D721Med (cell line): ENCODE data around the gene DENND2D.

Experiments
- DNase-seq: peaks from one replicate; pipeline ENCODE4 v3.0.0; 2011; ENCODE audit warnings: low spot score; ENCODE audit not compliant: insufficient read length
- FAIRE-seq: peaks from 2 replicates; lab custom pipeline; 2011; peaks lifted over from hg19 to GRCh38; lab: Jason Lieb, UNC
- CTCF ChIP-seq: IDR thresholded peaks from 2 replicates; pipeline ENCODE4 v1.5.1; 2012; ENCODE audit warnings: mild to moderate bottlenecking, control low read depth; ENCODE audit not compliant: insufficient read depth; ENCODE audit errors: missing control alignments

Gene DENND2D

GRCh38 chr1:111191496-111191895, 8.9 kb downstream of the DENND2D start:
- DNase-seq = no peak

GRCh38 chr1:111190931-111191451, 9.5 kb downstream of the DENND2D start:
- TF ChIP-seq CTCF = no peak
- FAIRE-seq (no peak), DNase-seq (no peak)

More at GRCh38 chr1:111191496-111191895, 8.9 kb downstream of the DENND2D start:
- TF ChIP-seq CTCF = no peak
- no peak for FAIRE-seq

- no peak for DNase-seq
- FAIRE-seq = no peak
- TF ChIP-seq CTCF = no peak
These were observed 15.8 kb downstream of the DENND2D start for GRCh38 chr1:111184663-111185062.

GRCh38 chr1:111183308-111184069, 17.0 kb downstream of the DENND2D start:
- FAIRE-seq = no peak
- no peak for TF ChIP-seq CTCF

GRCh38 chr1:111182052-111182451, 18.4 kb downstream of the DENND2D start:
- DNase-seq (no peak), FAIRE-seq (no peak)
- no peak for TF ChIP-seq CTCF

More at GRCh38 chr1:111183308-111184069, 17.0 kb downstream of the DENND2D start:
- no peak for DNase-seq

GRCh38 chr1:111179968-111180533, 20.4 kb downstream of the DENND2D start:
- no peak for FAIRE-seq
- no peak for TF ChIP-seq CTCF

GRCh38 chr1:111176678-111177077, 23.8 kb downstream of the DENND2D start:
- no peak for FAIRE-seq
- DNase-seq = no peak
- TF ChIP-seq CTCF = no peak

More at GRCh38 chr1:111179968-111180533, 20.4 kb downstream of the DENND2D start:
- DNase-seq = no peak
